ENCODE measurements around the gene LAIR2.

Gene LAIR2

GRCh38 chr19:54502518-54503048 lies at the start of gene LAIR2:
LAIR2 (plus strand) TSS chr19:54502831; CDS start chr19:54502919, 88 bp downstream.
- DNase-seq (ENCODE audit: low spot score) = no peak

- DNase-seq (ENCODE audit: low spot score) = no peak
These were observed 48.5 kb upstream of the LAIR2 start for GRCh38 chr19:54453921-54454780.

GRCh38 chr19:54454781-54455675 lies 47.6 kb upstream of the LAIR2 start:
- DNase-seq (ENCODE audit: low spot score) = no peak

GRCh38 chr19:54455786-54456422 lies 46.7 kb upstream of the LAIR2 start:
- DNase-seq (ENCODE audit: low spot score) = no peak

- DNase-seq (ENCODE audit: low spot score) = no peak
These were observed 45.9 kb upstream of the LAIR2 start for GRCh38 chr19:54456423-54457373.

GRCh38 chr19:54457773-54458647 lies 44.6 kb upstream of the LAIR2 start:
- DNase-seq (ENCODE audit: low spot score) = no peak

GRCh38 chr19:54458648-54459281 lies 43.9 kb upstream of the LAIR2 start:
- no peak for DNase-seq (ENCODE audit: low spot score)

GRCh38 chr19:54459282-54460229 lies 43.1 kb upstream of the LAIR2 start:
- no peak for DNase-seq (ENCODE audit: low spot score)

GRCh38 chr19:54460230-54461005 lies 42.2 kb upstream of the LAIR2 start:
- no peak for DNase-seq (ENCODE audit: low spot score)

GRCh38 chr19:54461210-54461609 lies 41.4 kb upstream of the LAIR2 start:
- DNase-seq (ENCODE audit: low spot score) = no peak

- no peak for DNase-seq (ENCODE audit: low spot score)
These were observed 41.0 kb upstream of the LAIR2 start for GRCh38 chr19:54461613-54462012.

GRCh38 chr19:54462047-54462654 lies 40.5 kb upstream of the LAIR2 start:
- no peak for DNase-seq (ENCODE audit: low spot score)

GRCh38 chr19:54462655-54463530 lies 39.7 kb upstream of the LAIR2 start:
- DNase-seq (ENCODE audit: low spot score) = no peak

GRCh38 chr19:54463531-54464043 lies 39.0 kb upstream of the LAIR2 start, which contains the start of gene LENG9:
LENG9 (minus strand) TSS chr19:54463778; CDS start chr19:54463526, 252 bp downstream.
- peak; percentile 99 for DNase-seq (ENCODE audit: low spot score)

- peak; percentile 89 for DNase-seq (ENCODE audit: low spot score)
These were observed 38.5 kb upstream of the LAIR2 start for GRCh38 chr19:54464044-54464629.

All from pons (tissue), 1 donor.